Stimulated activated naive CD4-positive, alpha-beta T cell (primary cell): Measurements from ENCODE around the gene RTP5.
A peak's percentile ranks its signal among the peaks of the same experiment; 100 is the strongest.

ENCODE experiments used
- DNase-seq, 6 experiments: peaks; one replicate each; lab custom pipeline; 2025; lab: John Stamatoyannopoulos, UW

RTP5 gene

DNA sequence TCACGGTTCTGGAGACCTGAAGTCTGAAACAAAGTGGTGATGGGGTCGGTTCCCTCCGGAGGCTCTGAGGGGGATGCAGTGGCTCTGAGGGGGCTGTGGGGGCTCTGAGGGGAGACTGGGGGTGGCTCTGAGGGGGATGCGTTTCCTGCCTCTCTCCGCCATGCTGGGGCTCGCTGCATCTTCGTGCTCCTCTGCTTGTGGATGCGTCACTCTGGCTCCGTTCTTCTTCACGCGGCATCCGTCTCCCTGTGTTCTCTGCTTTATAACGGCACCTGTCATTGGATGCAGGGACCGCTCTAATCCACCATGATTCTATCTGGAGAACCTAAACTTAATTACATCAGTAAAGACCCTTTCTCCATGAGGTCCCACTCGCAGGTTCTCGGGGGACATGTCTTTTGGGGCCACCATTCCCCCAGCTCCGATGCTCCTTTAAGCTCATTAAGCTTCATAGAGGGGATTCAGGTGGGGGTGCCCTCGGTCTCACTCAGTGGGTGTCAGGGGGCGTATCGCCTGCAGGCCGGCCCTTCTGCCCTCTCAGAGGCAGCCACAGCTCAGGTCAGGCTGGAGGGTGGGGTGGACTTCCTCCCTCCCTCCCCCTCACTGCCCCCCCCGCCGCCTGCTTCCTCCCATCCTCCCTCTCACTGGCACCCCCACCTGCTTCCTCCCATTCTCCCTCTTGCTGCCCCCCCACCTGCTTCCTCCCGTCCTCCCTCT lies 18.4 kb downstream of the RTP5 start:
- peak in 1 of 6 experiments; percentile 18 for DNase-seq

- no peak for DNase-seq
Observed at GRCh38 chr2:241888641-241889040, 19.1 kb downstream of the RTP5 start.

DNA sequence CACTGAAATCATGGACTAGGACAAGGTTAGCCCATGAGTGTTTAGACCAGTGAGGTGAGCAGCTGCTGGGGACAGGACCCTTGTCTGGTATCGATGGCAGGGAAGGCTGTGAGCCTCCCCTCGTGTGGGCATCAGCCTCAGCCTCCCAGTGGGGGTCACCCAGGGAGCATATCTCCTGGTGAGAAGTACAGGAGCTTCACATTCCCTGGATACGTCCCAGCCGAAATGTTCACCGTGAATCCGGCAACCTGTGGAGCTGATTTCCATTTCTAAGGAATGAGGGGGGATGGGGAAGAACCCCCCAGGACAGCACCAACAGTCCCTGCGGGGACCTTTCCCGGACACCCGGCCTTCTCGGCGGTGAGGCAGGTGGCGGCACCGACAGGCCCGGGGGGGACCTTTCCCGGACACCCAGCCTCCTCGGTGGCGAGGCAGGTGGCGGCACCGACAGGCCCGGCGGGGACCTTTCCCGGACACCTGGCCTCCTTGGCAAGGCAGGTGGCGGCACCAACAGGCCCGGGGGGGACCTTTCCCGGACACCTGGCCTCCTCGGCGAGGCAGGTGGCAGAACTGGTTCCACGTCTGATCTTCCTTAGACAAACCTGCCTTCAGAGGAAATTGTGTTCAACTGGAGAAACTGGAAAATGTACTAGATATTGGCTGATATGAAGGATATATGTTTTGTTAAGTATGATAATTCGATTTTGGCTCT lies 21.2 kb downstream of the RTP5 start:
- DNase-seq: no peak

DNA sequence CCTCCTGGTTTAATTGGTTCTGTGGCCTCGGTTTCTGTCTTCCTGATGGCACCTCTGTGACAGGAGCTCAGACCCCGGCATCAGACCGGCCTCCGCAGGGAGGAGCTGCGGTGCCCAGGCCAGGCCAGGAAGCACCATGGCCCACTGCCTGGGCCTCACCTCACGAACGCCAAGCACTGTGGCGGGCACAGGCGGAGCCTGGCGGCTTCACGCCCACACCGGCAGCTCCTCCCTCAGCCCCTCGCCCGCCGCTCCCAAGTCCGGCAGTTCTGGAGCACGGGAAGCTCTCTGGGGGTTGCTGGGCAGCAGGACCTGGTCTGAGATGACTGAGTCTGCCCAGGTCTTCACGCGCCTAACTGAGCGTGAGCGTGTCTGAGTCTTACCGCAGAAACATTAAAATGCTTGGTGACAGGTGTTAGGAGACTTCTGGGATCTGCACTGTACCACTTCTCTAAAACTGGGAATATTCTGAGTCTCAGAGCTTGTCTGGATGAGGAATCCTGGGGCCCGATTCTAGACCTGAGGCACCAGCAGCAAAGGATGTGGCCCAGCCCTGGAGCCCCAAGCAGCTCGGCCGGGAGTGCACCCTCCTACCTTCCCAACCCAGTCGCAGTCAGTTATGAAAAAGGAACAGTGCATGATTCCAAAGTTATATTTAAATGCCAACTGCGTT lies 21.9 kb downstream of the RTP5 start:
- no peak for DNase-seq

DNA sequence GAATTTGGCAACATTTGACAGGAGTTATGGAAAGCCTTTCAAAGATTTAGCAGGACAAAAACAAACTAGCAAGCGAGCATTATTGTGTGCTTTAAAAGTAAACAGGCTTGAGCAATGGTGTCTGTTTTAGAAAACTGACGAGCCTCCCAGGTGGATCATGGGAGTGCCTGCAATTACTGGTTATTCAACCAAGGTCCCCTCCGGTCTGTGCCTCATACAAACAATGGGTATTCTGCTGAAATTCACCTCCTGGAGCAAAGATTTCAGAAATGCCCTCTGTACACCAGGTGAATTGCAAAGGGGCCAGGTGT lies 22.4 kb downstream of the RTP5 start:
- DNase-seq: no peak

DNA sequence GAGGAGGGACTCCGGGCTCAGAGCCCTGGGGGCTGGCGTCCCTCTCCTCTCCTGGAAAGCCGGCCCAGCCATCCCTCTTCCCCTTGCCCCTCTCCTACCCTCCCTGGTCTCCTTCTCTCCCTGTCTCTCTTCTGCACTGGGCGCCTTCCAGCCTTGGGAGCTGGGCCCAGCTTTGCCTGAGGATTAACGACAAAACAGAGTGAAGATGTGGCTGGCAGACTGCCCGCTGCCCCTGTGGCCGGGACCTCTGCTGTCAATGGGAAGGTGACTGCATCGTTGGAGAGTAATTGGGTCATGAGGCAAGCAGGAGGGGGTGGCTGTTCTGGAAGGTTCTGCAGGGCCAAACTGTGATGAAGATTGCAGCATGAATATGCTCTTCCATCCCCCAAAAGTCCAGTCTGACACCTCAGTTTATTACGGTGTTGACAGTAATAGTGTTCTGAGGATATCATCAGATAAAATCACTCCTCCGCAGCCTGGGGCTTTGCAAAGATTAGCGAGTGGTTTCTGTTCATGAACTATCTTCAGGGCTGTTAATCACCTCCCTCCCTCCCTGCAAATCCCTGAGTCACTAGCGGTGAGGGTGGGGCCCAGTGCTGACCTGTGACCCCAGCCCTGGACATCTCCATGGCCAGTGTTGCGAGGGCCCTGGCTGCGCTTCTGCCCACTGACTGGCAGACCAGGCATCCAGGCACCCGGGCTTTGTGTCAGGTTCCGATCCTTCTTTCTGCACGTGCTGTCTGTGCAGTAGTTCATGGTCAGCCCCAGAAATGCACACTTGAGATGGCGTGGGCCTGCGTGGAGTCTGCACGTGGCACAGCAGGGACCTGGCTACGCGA lies 23.0 kb downstream of the RTP5 start:
- DNase-seq: no peak

- no peak for DNase-seq
Observed at GRCh38 chr2:241893265-241893664, 23.7 kb downstream of the RTP5 start.

- no peak for DNase-seq
Observed at GRCh38 chr2:241894056-241894641, 24.6 kb downstream of the RTP5 start.

GRCh38 chr2:241894681-241895426 lies 25.3 kb downstream of the RTP5 start:
- DNase-seq: no peak

- DNase-seq: no peak
Observed at GRCh38 chr2:241895427-241895711, 25.8 kb downstream of the RTP5 start.

DNA sequence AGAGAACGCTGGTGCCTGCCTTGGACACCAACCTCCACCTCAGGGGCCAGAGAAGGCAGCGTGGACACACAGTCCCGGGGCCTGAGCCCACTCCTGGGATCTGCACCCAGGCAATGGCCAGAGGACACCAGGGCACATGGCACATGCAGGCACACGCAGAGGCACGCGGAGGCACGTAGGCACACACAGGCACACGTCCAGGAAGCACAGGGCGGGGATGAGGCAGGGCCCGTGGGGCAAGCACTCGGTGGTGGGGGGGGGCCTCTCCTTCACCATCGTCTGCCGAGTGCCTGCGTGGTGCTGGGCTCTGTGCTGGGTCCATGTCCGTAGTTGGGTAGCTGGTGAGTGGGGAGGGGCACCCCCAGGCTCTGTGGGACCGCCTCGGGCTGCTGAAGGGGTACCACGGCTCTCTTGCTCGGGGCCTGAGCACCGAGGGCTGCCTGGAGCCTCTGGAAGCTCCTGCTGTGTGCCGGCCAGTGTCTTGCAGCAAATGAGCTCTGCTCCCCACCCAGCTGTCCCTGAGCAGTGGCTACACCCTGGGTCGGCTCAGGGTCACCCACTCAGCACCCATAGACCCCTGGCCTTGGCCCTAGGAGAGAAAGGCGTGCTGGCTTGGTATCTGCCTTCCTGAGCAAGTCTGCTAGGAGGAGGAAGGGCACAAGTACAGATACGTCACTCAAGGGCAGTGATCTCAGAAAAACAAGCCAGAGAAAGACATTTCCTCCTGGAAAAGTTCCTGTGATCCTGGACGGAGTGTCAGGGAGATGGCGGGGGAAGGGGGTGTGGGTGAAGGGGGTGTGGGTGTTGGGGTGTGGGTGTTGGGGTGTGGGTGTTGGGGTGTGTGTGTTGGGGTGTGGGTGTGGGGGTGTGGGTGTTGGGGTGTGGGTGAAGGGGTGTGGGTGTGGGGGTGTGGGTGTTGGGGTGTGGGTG lies 26.4 kb downstream of the RTP5 start:
- no peak for DNase-seq

- no peak for DNase-seq
Observed at GRCh38 chr2:241896746-241897201, 27.2 kb downstream of the RTP5 start.

GRCh38 chr2:241897231-241897916 lies 27.8 kb downstream of the RTP5 start:
- no peak for DNase-seq

DNA sequence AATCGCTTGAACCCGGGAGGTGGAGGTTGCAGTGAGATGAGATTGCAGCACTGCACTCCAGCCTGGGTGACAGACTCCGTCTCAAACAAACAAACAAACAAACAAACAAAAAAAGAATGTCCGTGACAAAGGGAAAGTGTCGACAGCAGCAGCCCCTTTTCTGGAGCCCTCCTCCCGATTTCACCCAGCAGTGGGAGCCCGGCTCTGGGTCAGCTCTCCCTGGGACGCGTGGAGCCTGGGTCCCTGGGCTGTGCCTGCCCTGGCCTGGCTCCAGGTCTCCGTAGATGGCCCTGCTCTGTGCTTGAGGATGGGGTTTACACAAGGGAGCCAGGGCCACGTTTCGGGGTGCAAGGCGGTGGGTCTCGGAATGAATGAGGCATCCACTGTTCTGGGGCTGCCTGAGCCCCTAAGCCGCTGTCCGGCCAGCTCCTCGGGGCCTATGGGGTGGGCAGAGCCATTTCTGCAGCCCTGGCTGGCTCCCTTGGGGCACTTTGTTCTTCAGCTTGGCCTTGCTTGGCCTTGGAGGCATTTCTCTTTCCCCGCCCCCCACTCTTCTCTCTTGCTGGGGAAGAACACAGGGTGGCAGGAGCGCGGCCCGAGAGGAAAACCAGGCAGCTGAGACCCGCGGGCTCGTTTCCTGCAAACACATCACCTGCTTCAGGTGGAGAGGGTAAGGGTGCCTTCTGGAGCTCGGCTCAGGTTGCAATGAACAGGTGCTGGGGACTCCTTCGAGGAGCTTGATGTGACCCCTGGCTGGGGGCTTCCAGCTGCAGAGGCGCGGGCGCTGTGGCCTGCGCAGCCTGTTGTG lies 29.1 kb downstream of the RTP5 start:
- DNase-seq: no peak

DNA sequence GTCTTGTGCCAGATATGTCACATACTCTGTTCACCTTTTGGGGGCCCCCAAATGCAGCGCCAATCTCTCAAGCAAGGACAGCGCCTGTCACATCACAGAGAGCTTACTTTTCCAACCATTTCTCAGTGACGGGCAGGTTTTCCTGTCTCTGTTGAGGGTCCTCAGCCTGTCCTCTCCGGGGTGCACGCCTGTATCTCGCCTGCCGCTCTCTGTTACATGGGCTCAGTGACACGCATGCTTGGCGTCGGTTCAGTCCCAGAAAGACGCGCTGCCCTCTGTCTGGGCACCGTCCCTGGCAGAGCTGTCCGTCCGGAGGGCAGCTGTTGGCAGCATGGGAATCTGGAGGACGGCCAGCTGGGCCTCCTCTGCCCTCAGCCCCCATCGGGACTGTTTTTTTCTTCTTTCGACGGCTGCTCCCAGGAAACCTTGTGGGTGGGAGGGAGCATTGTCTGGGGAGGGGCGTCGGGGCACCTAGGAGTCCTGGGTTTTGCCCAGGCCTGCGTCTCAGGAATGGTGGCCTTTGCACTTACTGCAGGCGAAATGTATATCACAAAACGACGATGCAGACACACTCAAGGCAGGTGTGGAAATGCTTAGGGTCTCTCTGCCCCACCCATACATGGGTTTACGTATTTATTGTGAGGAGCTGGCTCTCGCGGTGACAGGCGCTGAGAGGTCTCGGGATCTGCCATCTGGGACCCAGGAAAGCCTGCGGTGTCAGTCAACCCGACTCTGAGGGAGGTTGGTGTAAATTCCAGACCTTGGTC lies 30.9 kb downstream of the RTP5 start:
- no peak for DNase-seq

GRCh38 chr2:241901018-241901380 lies 31.5 kb downstream of the RTP5 start:
- no peak for DNase-seq

DNA sequence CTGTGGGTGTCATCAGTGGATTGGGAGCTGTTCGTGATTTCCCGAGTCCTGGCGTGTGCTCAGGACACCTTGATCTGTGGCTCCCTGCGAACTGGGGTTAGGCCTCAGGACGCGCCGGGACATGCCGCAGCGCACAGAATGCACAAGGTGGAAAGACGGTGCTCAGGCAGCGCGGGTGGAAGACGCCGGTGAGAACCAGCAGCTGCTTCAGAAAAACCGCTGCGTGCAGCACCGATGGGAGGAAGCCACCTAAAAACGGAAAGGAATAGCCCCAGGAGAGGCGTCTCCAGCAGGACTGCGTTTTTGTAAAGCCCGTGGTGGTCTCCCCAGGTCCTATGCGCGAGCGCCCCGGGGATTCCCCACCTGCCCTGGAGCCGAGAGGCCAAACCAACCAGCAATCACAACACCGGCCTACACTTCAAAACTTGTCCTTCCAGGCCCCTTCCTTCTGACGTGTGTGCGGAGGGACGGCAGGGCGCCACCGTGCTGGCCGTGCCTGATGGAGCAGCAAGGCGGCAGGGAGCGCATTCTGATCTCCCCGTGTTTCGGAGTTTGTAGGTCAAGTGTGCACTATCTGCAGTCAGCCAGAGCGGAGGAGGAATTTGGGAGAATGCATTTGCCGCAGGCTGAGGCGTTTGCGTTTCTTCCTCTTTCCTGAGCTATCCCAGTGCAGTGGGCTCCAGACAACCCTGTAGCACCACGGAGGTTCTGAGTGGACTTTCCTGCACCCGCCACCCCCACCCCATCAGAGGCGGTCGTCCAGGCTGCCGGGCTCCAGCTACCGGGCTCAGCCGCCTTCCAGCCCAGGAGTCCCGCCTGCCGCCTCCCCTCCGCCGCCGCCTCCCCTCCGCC lies 32.2 kb downstream of the RTP5 start:
- peak in 1 of 6 experiments; percentile 5 for DNase-seq
